ENCODE results near the gene PCGF2.

Gene PCGF2

DNA sequence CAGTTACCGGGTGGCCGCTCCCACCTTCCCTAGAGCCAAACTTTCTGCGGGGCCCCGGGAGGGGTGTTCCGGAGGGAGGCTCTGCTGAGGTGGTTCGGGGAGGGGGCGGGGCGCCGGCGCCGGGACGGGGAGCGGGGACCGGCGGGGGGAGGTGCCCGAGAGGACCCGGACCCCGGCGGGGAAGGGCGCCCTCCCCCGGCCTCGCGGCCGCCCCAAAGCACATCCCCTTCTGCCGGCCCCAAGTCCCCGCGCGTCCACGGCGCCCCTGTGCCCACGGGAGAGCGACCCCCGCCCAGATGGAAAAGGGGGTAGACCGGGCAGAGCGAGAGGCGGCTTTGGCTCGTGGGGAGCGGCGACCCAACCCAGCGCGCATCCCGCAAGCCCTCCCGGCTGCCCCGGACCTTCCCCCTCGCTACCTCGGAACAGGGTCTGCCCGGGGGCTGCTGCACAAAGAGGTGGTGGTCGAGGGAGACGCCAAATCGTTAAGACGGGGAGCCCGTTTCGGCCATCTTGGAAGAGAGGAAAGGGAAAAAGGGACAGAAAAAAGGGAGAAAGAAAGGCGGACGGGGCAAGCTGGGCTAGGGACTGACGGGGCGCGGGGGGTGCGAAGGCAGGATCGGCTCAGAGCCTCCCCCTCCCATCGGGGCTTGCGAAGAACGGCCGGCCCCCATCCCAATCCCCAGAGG, 530 bp downstream of the PCGF2 start:
- Mint-ChIP-seq H3K36me3 (peaks cover 3% of the 10 kb centered on the region), H3K27ac (no peak overlapping the region), H3K4me1 (peaks cover 36% of the 10 kb centered on the region), H3K4me3 (peak overlapping the region; percentile 92), H3K9me3 (no peaks in the 10 kb centered on the region), H3K27me3 (peaks cover 21% of the 10 kb centered on the region)
- DNase-seq (ENCODE audit: low spot score in 2 of 2) (peak in 1 of 2 donors; percentile 43), ATAC-seq (ENCODE audit: low read depth) (no peak)

DNA sequence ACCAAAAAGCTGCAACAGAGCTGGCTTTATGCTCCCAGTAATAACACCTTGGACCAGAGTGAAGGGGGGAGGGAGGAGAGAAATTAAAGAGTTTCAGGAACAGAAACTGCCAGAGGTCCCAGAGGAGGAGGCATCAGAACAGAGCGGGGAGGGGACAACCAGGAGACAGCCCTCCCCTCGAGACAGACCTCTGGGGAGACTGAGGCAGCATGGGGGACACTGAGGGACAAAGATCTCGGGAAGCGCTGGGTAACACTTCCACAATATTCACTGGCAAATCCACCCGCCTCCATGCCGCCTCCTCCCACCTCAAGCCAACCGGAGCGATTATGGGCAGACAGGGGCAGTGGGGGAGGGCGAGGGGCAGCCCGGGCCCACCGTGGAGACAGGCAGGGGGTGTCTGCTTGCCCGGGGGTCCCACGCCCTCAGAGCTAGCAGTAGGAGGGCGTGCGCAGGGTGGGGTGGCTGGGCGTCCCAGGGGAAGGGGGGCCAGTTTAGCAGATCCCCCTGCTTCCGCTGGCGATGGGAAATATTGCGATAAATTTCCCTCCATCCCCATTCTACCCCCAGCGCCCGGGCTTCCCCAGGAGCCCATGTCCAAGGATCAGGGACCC, 1.2 kb downstream of the PCGF2 start:
- Mint-ChIP-seq H3K4me1 (peaks cover 35% of the 10 kb centered on the region), H3K27ac (peak overlapping the region; percentile 76), H3K36me3 (peaks cover 2% of the 10 kb centered on the region), H3K4me3 (peak overlapping the region; percentile 92), H3K9me3 (no peaks in the 10 kb centered on the region), H3K27me3 (peaks cover 21% of the 10 kb centered on the region)
- DNase-seq (ENCODE audit: low spot score in 2 of 2) (peak in 1 of 2 donors; percentile 48), ATAC-seq (ENCODE audit: low read depth) (peak; percentile 65)

DNA sequence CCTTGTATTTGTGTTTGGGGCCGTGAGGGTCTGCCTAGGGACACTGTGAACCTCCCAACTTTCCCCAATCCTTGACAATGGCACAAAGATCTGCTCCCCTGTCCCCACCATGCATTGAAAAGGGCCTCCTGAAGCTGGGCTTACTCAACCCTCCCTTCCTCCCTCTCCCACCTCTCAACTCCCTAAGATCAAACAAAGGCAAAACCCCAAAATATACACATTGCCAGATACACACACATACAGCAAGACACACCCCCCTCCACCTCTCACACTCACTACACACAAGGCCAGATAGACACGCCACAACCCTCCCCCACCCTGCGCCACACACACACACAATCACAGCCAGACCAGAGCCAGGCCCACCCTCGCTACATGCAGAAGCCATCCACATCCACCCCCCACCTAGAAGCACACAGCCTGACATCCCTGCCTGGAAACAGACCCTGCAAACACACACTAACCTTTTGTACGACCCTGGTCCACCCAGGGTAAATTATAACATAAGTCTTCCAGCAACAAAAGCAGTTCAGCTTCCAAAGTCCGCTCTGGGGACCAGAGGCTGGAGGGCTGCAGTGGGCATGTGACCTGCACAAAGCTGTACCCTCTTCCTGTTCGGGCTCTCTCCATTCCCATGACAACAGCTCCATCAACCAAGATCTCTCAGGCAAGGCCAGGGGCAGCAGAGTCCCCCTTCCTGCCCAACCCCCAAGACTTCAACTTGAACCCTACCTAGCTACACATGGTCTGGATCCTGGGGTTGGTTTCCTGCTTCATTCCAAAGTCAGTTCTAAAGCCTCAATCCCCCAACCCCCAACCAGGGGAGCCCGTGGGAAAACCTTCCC, 1.9 kb downstream of the PCGF2 start:
- DNase-seq (ENCODE audit: low spot score in 2 of 2): no peak

DNA sequence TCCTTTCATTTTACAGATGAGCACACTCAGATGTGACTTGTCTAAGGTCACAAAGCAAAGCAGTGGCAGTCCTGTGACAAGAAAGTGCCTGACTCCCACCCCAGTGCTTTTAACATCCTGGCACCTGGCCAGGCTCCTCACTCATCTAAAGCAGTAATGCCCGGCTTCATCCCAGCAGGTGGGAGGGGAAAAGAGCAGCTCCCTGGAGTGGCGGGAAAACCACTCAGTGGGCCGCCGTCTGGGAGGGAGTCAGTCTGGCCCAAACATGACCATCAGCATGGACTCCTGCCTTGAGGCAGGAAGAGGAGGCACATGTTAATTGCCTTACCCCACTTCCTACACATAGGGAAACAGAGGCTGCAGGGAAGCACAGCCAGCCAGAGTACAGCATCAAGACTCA, 2.6 kb downstream of the PCGF2 start:
- DNase-seq (ENCODE audit: low spot score in 2 of 2) (no peak), ATAC-seq (ENCODE audit: low read depth) (no peak)
- H3K36me3 Mint-ChIP-seq: peaks cover 2% of the 10 kb centered on the region
- no peaks in the 10 kb centered on the region for H3K9me3 Mint-ChIP-seq
- H3K4me3 Mint-ChIP-seq: no peak overlapping the region
- H3K4me1 Mint-ChIP-seq: peaks cover 23% of the 10 kb centered on the region
- peaks cover 17% of the 10 kb centered on the region for H3K27me3 Mint-ChIP-seq
- no peak overlapping the region for H3K27ac Mint-ChIP-seq

More for the DNA sequence above, 1.9 kb downstream of the PCGF2 start:
- Mint-ChIP-seq H3K4me1 (peaks cover 29% of the 10 kb centered on the region), H3K9me3 (no peaks in the 10 kb centered on the region), H3K36me3 (peaks cover 2% of the 10 kb centered on the region), H3K4me3 (peak overlapping the region; percentile 92), H3K27me3 (peaks cover 20% of the 10 kb centered on the region), H3K27ac (peak overlapping the region; percentile 76)
- ATAC-seq (ENCODE audit: low read depth): no peak

DNA sequence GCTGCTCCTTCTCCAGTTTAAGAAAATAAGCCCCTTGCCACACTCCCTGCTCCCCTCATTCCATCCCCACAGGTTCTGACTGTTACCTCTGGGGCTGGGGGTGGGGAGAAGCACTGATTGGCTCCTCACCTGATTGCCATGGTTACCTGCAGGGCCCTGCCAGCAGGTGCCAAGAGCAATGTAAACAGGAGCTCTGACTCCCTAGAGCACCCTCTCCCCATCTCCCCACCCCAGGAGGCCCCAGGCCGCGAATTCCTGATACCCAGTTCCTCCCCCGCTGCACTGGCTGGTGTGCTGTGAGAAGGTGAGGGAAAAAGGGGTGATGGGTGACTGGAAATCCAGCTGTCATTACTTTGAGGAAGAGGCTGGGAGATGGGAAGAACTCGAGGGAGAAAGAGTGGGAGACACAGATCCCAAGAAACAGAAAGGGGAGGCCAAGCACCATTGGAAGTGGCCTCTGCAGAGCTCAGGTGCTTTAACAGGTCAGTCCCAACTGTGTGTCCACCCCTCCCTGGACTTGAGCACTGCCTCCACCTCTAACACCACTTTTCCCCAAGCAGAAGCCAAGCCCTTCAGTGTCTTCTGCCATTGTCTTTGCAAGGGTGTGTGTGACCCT, 4.5 kb downstream of the PCGF2 start:
- Mint-ChIP-seq H3K4me1 (peaks cover 14% of the 10 kb centered on the region), H3K36me3 (peaks cover 2% of the 10 kb centered on the region), H3K27me3 (peaks cover 20% of the 10 kb centered on the region), H3K4me3 (no peak overlapping the region), H3K9me3 (no peaks in the 10 kb centered on the region), H3K27ac (no peak overlapping the region)
- ATAC-seq (ENCODE audit: low read depth): no peak
- DNase-seq (ENCODE audit: low spot score in 2 of 2): no peak

DNA sequence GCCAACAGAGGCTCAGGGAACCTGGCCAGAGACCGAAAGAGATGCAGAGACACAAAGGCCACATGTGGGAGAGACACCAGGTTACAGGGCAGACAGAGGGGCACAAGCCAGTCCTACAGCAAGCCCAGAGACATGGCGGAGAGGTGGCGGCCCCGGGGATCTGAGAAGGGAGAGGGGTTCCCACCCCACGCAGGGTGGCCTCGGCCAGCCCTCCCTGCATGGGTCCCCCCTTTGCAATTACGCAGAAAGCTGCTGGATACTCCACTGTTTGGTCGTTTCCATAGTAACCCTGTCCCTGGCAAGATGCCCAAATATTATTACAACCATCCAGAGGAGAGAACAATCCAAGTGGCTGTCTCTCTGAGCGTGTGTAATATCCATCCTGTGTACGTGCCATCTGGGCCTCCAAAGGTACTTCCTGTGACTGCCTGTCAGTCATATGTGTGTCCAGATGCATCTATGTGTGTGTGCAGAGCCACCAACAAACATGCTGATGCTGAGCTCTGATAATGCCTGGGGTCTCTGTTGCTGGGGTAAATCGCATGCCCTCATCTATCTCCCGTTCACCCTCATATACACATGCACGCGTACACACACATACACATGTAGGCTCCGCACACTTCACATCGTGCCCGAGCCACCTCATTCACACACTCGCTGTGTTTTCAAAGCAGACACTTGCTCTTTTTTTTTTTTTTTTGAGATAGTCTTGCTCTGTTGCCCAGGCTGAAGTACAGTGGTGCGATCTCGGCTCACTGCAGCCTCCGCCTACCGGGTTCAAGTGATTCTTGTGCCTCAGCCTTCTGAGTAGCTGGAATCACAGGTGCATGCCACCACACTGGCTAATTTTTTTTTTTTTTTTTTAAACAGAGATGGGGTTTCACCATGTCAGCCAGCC, 5.5 kb downstream of the PCGF2 start:
- H3K27me3 Mint-ChIP-seq: peaks cover 21% of the 10 kb centered on the region
- peak; percentile 15 for ATAC-seq (ENCODE audit: low read depth)

DNA sequence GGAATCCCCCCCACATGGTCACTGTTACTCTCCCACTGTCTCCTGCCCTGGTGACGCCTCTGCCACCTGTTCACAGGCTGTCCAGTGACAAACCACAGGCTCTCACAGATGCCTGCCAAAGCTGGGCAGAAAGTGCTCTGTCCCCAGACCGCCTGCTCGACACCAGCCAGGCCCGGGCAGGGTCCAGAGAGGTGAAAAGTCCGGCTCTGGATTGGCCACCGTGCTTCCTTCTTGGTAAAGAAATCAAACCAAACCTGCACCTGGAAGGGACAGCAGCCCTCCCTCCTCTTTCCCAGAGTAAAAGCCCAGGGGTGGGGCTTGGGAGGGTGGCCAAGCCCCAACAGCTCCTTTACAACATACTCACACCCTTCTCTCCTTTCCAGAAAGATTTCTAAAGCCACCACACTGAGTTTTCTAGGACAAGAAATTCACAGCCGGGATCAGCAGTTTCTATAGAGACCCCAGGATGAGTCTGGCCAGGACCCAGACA, 6.2 kb downstream of the PCGF2 start:
- peaks cover 20% of the 10 kb centered on the region for H3K27me3 Mint-ChIP-seq
- H3K27ac Mint-ChIP-seq: no peak overlapping the region
- DNase-seq (ENCODE audit: low spot score in 2 of 2) (no peak), ATAC-seq (ENCODE audit: low read depth) (no peak)
- H3K36me3 Mint-ChIP-seq: peaks cover 2% of the 10 kb centered on the region
- peaks cover 18% of the 10 kb centered on the region for H3K4me1 Mint-ChIP-seq
- no peaks in the 10 kb centered on the region for H3K9me3 Mint-ChIP-seq
- H3K4me3 Mint-ChIP-seq: no peak overlapping the region

More for the DNA sequence above, 5.5 kb downstream of the PCGF2 start:
- no peak for DNase-seq (ENCODE audit: low spot score in 2 of 2)
- H3K4me3 Mint-ChIP-seq: no peak overlapping the region
- H3K36me3 Mint-ChIP-seq: peaks cover 2% of the 10 kb centered on the region
- H3K27ac Mint-ChIP-seq: no peak overlapping the region
- H3K9me3 Mint-ChIP-seq: no peaks in the 10 kb centered on the region
- H3K4me1 Mint-ChIP-seq: peaks cover 18% of the 10 kb centered on the region

DNA sequence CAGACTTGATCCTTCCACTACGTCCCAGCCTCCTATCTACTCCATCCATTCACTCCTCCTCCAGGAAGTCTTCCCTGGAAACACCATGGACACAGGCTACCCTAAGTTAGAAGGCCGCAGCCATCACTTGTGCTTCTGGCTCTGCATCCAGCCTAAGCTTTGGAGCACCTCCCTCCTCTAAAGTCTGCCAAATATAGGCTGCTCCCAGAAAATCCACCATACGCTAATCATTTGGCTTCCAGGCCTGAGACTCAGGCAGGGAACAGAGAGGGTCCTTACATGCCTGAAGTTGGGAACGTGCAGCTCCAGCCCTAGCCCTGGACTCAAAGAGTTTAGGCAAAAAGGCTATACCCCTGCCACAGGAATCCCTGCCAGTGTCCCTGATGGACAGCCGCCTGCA, 6.7 kb downstream of the PCGF2 start:
- peaks cover 16% of the 10 kb centered on the region for H3K27me3 Mint-ChIP-seq
- H3K27ac Mint-ChIP-seq: no peak overlapping the region
- no peaks in the 10 kb centered on the region for H3K9me3 Mint-ChIP-seq
- no peak for ATAC-seq (ENCODE audit: low read depth)
- no peak overlapping the region for H3K4me3 Mint-ChIP-seq
- DNase-seq (ENCODE audit: low spot score in 2 of 2): no peak
- H3K4me1 Mint-ChIP-seq: peaks cover 13% of the 10 kb centered on the region
- H3K36me3 Mint-ChIP-seq: no peaks in the 10 kb centered on the region

DNA sequence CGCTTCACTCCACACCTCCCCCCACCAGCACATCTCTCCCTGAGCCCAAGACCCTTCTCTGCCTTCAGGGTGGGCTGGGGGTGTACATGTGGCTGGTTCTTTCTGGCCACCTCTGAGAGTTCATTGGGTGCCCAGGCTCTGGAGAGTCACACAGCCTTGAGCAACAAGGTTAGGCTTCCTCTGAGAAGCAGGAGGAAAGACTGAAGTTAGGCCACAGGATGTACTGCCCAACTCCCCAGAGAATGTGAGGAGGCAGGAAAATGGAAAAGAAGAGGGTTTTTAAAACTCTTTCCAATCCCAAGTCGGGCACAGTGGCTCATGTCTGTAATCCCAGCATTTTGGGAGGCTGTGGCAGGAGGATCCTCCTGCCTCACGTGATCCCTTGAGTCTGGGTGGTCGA, 7.3 kb downstream of the PCGF2 start:
- Mint-ChIP-seq H3K27ac (no peak overlapping the region), H3K27me3 (peaks cover 10% of the 10 kb centered on the region)

DNA sequence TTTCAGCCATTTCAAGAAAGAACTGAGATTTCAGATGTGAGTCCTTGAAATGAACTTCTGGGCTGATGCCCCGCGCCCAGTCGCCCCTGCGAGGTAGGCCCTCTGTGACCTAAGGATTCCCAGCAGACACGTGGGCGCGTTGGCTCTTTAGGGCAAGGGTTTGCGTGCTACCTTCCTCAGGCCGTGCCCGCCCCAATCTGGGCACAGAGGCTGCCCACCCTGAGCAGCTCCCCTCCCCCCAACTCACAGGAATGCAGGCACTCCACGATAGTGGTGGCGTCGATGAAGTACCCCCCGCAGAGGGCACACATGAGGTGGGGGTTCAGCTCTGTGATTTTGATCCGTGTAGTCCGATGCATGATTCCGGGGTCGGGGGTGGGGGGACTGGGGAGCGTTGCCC, 8.1 kb downstream of the PCGF2 start:
- no peak for DNase-seq (ENCODE audit: low spot score in 2 of 2)
- Mint-ChIP-seq H3K4me3 (no peak overlapping the region), H3K27me3 (peaks cover 10% of the 10 kb centered on the region)

More for the DNA sequence above, 7.3 kb downstream of the PCGF2 start:
- Mint-ChIP-seq H3K4me1 (peaks cover 6% of the 10 kb centered on the region), H3K36me3 (no peaks in the 10 kb centered on the region), H3K4me3 (no peak overlapping the region), H3K9me3 (no peaks in the 10 kb centered on the region)
- no peak for DNase-seq (ENCODE audit: low spot score in 2 of 2)
- ATAC-seq (ENCODE audit: low read depth): no peak

DNA sequence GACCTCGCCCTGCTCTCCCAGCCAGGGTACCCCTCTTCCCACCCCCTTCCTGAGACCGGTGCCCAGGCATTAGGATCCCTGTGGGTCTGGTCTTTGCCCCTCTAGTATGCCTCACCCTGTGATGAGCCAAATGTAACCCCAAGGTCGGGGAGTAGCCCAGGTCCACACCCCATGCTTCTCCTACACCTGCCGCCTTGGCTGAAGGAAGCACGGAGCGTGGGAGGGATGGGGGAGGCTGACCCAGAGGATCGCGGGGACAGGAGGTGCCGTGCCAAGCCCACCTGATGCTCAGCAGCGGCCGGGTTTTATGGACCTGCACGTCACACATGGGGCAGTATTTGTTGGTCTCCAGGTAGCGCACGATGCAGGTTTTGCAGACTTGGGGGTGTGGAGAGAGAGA, 8.8 kb downstream of the PCGF2 start:
- H3K4me3 Mint-ChIP-seq: no peak overlapping the region
- no peaks in the 10 kb centered on the region for H3K36me3 Mint-ChIP-seq
- no peak for DNase-seq (ENCODE audit: low spot score in 2 of 2)
- H3K4me1 Mint-ChIP-seq: peaks cover 15% of the 10 kb centered on the region
- ATAC-seq (ENCODE audit: low read depth): no peak
- H3K9me3 Mint-ChIP-seq: no peaks in the 10 kb centered on the region
- no peak overlapping the region for H3K27ac Mint-ChIP-seq
- peaks cover 8% of the 10 kb centered on the region for H3K27me3 Mint-ChIP-seq

More for the DNA sequence above, 8.1 kb downstream of the PCGF2 start:
- no peak overlapping the region for H3K27ac Mint-ChIP-seq
- ATAC-seq (ENCODE audit: low read depth): no peak
- no peaks in the 10 kb centered on the region for H3K9me3 Mint-ChIP-seq
- no peaks in the 10 kb centered on the region for H3K36me3 Mint-ChIP-seq
- peaks cover 10% of the 10 kb centered on the region for H3K4me1 Mint-ChIP-seq

DNA sequence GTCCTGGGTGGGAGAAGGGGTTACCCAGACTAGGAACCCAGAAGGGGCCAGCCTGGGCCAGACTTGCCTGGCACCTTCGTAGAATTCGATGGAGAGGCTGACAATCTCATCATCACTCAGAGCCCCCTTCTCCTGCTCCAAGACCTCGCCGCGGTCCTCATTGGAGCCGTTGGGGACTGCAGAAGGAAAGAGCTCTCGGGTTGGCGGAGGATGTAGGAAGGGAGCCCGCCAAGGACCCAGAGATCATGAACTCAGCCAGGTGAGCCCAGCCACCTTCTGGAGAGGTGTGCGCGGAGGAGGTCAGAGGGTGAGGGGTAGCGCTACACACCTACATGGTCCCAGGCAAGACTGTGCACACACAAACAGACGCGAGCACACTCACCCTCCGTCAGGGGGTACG, 9.4 kb downstream of the PCGF2 start:
- no peak for DNase-seq (ENCODE audit: low spot score in 2 of 2)
- no peaks in the 10 kb centered on the region for H3K9me3 Mint-ChIP-seq
- peaks cover 18% of the 10 kb centered on the region for H3K4me1 Mint-ChIP-seq
- ATAC-seq (ENCODE audit: low read depth): no peak
- peaks cover 8% of the 10 kb centered on the region for H3K27me3 Mint-ChIP-seq
- no peak overlapping the region for H3K4me3 Mint-ChIP-seq
- H3K27ac Mint-ChIP-seq: no peak overlapping the region
- H3K36me3 Mint-ChIP-seq: no peaks in the 10 kb centered on the region
